Astrocyte of the spinal cord (primary cell): ENCODE measurements around the gene PHLDB2.
"Not testable (repeated sequence)": the region's sequence is repeated elsewhere in the genome, so short reads cannot be mapped to it uniquely, and the experiment has no call there.

Source experiments
- DNase-seq: peaks from one replicate; pipeline ENCODE4 v3.0.0; 2011; ENCODE audit warnings: low read depth, low spot score
- H3K4me3 ChIP-seq: 2 replicates; pipeline ENCODE4 v1.5.1; 2011; ENCODE audit warnings: low read depth, mild to moderate bottlenecking, low read length, moderate library complexity
- in situ Hi-C: cut with HindIII; loops from 2 replicates; pipeline ENCODE4 v1.10.0; 2017; ENCODE audit warnings: low sequenced_read_pairs
- TF ChIP-seq, protein P1 (sequence below): IDR thresholded peaks from 2 replicates; pipeline ENCODE4 v1.5.1; 2012; ENCODE audit warnings: low read depth, mild to moderate bottlenecking, low read length, inconsistent platforms

PHLDB2 gene

DNA sequence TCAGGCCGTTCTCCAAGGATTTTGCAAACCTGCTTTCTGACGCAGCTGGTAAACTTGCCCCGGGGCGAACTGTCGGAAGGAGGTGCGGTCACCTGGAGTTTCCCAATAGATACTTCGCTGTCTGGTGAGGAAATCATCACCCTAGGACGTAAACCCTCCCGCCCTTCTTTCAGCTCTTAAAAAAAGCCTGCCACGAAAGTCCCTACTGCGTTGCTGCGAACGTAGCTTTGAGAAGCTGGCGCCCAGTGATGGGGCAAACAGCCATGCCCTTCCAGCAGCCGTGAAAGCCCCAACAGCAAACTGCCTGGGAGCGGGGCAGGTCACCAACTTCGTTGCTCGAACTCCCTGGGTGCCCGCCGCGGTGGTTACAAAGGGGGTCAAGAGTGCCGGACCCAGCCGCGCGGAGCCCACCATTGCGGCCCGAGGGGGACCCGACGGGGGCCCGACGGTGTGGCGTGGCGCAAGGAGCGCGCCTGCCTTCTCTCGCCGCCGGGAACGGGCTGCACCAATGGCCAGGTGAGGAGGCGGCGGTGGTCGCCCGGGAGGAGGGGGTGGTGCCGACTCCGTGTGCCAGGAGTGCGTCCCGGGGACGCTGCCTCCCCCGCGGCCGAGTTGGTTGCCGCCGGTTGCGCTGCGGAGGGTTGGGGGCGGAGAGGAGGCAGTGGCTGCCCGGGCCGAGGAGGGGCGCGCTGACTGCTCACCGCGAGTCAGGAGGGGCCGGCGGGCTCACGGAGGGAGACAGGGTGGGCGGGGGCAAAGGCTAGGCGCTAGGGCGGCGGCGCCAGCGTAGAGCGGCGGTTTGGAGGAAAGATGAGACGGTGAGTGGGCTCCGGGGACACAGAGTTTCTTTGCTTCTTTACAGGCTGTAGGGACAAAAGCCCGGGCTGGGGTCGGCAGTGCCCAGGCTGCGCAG lies at the start of gene PHLDB2:
Gene PHLDB2, plus strand, starts transcription at position 205 of the 913 bp plus-strand sequence. CDS start 24,813 bp downstream, outside the sequence.
- TF ChIP-seq, protein P1, sequence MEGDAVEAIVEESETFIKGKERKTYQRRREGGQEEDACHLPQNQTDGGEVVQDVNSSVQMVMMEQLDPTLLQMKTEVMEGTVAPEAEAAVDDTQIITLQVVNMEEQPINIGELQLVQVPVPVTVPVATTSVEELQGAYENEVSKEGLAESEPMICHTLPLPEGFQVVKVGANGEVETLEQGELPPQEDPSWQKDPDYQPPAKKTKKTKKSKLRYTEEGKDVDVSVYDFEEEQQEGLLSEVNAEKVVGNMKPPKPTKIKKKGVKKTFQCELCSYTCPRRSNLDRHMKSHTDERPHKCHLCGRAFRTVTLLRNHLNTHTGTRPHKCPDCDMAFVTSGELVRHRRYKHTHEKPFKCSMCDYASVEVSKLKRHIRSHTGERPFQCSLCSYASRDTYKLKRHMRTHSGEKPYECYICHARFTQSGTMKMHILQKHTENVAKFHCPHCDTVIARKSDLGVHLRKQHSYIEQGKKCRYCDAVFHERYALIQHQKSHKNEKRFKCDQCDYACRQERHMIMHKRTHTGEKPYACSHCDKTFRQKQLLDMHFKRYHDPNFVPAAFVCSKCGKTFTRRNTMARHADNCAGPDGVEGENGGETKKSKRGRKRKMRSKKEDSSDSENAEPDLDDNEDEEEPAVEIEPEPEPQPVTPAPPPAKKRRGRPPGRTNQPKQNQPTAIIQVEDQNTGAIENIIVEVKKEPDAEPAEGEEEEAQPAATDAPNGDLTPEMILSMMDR: no peak
- in situ Hi-C loops: no loop called here
- peak within 1 kb of the TSS; percentile 92 for H3K4me3 ChIP-seq
- DNase-seq: peak; percentile 86

DNA sequence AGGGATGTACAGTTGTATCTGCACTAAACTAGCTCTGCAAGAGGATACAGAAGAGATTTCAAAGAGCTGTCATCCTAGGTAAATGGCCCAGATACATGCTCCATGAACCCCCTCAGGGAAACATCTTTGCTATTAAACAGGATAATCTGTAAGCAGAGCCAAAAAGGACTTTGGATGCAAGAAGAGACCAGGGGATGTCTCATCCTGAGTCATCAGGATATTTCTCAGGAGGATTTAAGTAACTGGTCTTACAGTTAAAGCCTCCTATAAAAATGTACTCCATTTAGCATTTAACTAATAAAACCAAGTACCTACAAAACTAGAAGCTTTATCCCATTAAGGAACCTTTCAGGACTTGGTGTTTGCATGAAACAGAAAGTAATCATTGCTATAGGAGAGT lies 48.2 kb upstream of the PHLDB2 start:
- TF ChIP-seq, protein P1: no peak
- in situ Hi-C loops: no loop called here
- peak; percentile 88 for DNase-seq
- H3K4me3 ChIP-seq: no peak overlapping the region

DNA sequence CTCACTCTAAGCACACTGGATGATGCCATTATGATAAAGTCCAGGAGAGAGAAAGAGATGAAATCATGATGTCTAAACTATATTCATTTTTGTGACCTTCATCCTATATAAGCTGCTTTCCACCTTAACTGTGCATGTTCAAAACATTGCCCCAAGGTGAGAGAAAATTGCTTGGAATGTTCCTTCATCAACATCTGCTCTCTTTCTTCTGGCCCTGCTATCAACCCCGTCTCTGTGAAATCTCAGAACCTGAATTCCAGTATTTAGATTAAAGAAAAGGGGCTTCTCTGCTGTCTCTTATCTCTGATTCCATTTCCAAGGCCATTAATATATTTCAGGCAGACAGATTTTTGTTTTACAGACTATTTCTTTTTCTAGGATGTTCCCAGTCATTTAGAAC lies 47.3 kb upstream of the PHLDB2 start:
- TF ChIP-seq, protein P1: no peak
- H3K4me3 ChIP-seq: no peak overlapping the region
- in situ Hi-C loops: no loop called here
- no peak for DNase-seq

DNA sequence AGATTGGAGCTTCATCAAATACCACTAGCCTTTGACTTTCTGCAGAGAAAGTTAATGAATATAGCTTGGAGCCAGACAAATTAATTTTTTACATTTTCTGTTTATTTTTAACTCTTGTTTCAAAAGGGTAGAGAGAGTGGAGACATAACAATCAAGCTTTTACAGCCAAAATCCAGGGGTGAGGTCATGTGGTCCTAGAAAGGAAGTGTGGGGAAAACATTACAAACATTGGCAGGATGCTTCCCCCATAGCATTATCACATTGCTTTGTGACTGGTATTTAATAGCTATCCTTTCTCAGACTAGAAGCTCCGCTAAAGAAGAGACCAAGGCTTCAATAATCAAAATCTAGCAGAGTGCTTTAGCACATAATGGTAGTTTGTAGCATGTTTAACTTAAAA lies 46.4 kb upstream of the PHLDB2 start:
- TF ChIP-seq, protein P1: no peak
- in situ Hi-C loops: no loop called here
- H3K4me3 ChIP-seq: no peak overlapping the region
- DNase-seq: no peak

DNA sequence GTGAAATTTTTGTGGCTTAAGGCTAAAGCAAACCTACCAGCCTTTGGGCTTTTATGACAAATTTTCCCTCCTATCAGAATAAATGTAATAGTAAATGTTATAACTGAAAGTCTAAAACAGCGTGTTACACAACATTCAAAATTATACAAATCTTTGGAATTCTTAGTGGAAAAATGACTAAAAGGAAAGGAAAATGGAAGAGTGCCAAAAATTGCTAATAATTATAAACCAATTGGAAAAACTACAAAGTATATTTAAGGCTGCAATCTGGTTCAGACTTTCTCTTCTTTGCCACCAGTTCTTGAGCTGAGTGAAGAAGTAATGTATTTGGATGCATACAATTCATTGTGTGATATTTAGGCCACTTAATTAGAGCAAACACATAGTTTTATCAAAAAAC lies 45.6 kb upstream of the PHLDB2 start:
- in situ Hi-C loops: no loop called here
- DNase-seq: no peak
- TF ChIP-seq, protein P1: no peak
- no peak overlapping the region for H3K4me3 ChIP-seq

DNA sequence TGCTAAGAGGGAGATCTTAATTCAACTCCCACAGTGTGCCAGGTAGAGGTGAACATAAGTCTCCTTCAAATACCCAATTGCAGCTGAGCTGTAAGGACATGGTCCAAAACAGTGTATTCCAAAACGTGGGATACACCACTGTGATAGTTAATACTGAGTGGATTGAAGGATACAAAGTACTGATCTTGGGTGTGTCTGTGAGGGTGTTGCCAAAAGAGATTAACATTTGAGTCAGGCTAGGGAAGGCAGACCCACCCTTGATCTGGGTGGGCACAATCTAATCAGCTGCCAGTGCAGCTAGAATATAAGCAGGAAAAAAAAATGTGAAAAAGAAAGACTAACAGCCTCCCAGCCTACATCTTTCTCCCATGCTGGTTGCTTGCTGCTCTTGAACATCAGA lies 45.1 kb upstream of the PHLDB2 start:
- H3K4me3 ChIP-seq: no peak overlapping the region
- TF ChIP-seq, protein P1: no peak
- no peak for DNase-seq
- in situ Hi-C loops: no loop called here

DNA sequence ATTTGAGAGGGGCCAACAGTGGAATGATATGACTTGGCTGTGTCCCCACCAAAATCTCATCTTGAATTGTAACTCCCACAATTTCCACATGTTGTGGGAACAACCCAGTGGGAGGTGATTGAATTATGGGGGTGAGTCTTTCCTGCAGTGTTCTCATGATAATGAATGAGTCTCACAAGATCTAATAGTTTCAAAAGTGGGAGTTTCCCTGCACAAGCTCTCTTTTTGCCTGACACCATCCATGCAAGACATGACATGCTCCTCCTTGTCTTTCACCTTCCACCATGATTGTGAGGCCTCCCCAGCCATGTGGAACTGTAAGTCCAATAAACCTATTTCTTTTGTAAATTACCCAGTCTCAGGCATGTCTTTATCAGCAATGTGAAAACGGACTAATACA lies 42.3 kb upstream of the PHLDB2 start:
- in situ Hi-C loops, DNase-seq, H3K4me3 ChIP-seq: not testable (repeated sequence)
